ENCODE measurements around the gene MRPS27.

- TF ChIP-seq, protein P1, sequence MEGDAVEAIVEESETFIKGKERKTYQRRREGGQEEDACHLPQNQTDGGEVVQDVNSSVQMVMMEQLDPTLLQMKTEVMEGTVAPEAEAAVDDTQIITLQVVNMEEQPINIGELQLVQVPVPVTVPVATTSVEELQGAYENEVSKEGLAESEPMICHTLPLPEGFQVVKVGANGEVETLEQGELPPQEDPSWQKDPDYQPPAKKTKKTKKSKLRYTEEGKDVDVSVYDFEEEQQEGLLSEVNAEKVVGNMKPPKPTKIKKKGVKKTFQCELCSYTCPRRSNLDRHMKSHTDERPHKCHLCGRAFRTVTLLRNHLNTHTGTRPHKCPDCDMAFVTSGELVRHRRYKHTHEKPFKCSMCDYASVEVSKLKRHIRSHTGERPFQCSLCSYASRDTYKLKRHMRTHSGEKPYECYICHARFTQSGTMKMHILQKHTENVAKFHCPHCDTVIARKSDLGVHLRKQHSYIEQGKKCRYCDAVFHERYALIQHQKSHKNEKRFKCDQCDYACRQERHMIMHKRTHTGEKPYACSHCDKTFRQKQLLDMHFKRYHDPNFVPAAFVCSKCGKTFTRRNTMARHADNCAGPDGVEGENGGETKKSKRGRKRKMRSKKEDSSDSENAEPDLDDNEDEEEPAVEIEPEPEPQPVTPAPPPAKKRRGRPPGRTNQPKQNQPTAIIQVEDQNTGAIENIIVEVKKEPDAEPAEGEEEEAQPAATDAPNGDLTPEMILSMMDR (IDR thresholded peaks at IDR 0.05) = no peak
- TF ChIP-seq POLR2A (IDR thresholded peaks at IDR 0.05) = no peak
Measured at GRCh38 chr5:72183101-72183520, 136.9 kb downstream of the MRPS27 start.
